Adrenal gland (tissue), 12 donors: ENCODE results near the gene AFTPH. TPM values are rescaled to one million over a fixed set of nuclear protein-coding genes. Genes with fewer than 3 reads are reported as not detected.

ENCODE experiments used
- DNase-seq, 7 donors: peaks; one replicate each; pipeline ENCODE4 v3.0.0-alpha.2; 2019 to 2020
- H3K27ac ChIP-seq, 5 donors: fragments of 200-600 bp; sonication (generic) in 4 of 5; 1 replicate in 3 of 5; 2 replicates in 2 of 5; pipeline versions ENCODE4 v1.5.1 to v1.8.0; 2016 to 2020; ENCODE audit warnings: mild to moderate bottlenecking in 1 of 5
- H3K27me3 ChIP-seq: fragments of 200-600 bp; 2 replicates; pipeline ENCODE4 v1.8.0; 2021
- H3K36me3 ChIP-seq, 2 donors: fragments of 200-600 bp; replicated peaks in 1 of 2; 1 replicate in 1 of 2; 2 replicates in 1 of 2; pipeline versions ENCODE4 v1.5.1 to v1.8.0; 2018 to 2022
- H3K4me1 ChIP-seq, 2 donors: fragments of 200-600 bp; replicated peaks in 1 of 2; 1 replicate in 1 of 2; 2 replicates in 1 of 2; pipeline versions ENCODE4 v1.5.1 to v1.8.0; 2018 to 2021
- H3K4me3 ChIP-seq, 4 donors: fragments of 200-600 bp; sonication (generic) in 3 of 4; one replicate each; pipeline ENCODE4 v1.5.1; 2016 to 2018
- H3K9me3 ChIP-seq, 3 donors: fragments of 200-600 bp; sonication (generic) in 1 of 3; replicated peaks in 1 of 3; 1 replicate in 2 of 3; 2 replicates in 1 of 3; pipeline versions ENCODE4 v1.5.1 to v1.8.0; 2016 to 2021
- POLR2A ChIP-seq, 2 donors: fragments of 450-650 bp; IDR thresholded peaks; one replicate each; pipeline ENCODE4 v1.6.1; 2017; ENCODE audit warnings: antibody characterized with exemption in 2 of 2, mild to moderate bottlenecking in 2 of 2, moderate library complexity in 1 of 2
- WGBS, 4 donors: extraction: QIAGEN DNeasy Blood & Tissue Kit in 2 of 4; methylation state at CpG; one replicate each; pipeline versions ENCODE4 v1.1.5 to v1.1.7; 2013 to 2017; 5-methylcytosine and 5-hydroxymethylcytosine counted together
- intact Hi-C, 2 donors: fragments of 100-400 bp; cut with DNase I; formaldehyde crosslinking; loops; one replicate each; pipeline versions ENCODE4 v1.14.1 to v1.15.0; 2022 to 2023
- polyA plus RNA-seq, 3 donors: library from polyadenylated mRNA; stranded (reverse); fragments of 200-250 nt in 2 of 3; fragments of 350-450 nt in 1 of 3; fragmentation: Illumina TruSeq in 1 of 3; extraction: RNeasy Lipid Tissue Mini Kit (QIAGEN cat#74804) in 1 of 3; gene quantifications; one replicate each; pipeline ENCODE4 v1.2.3, GENCODE V29; 2013 to 2014
- total RNA-seq, 9 donors: library from RNA; depleted of rRNA in 4 of 9; stranded (reverse); fragments of >200 nt in 4 of 9; fragments of 120-200 nt in 1 of 9; fragmentation: NEBNext Ultra II Directional in 1 of 9; extraction: Animal tissue kit (Norgen Biotek cat#: 25700) in 1 of 9; gene quantifications; one replicate each; pipeline versions ENCODE4 v1.1.0 to v1.2.4, GENCODE V29; 2013 to 2023
- TF ChIP-seq, protein P1 (sequence below), 6 experiments: fragments of 450-650 bp in 4 of 6; fragments of 200-600 bp in 2 of 6; sonication (generic) in 1 of 6; IDR thresholded peaks; 1 replicate in 5 of 6; 2 replicates in 1 of 6; pipeline versions ENCODE4 v1.5.1 to v1.8.0; 2016 to 2021; ENCODE audit warnings: antibody characterized with exemption in 6 of 6, mild to moderate bottlenecking in 2 of 6, moderate library complexity in 1 of 6
- donor health status: healthy with polysubstance abuse.
- donor health status: Bipolar disorder and iron deficiency.
- donor health status: DM: yes; HTN: yes; CAD: no.
- donor health status: DM: no; HTN: no; CAD: no.
- donor health status: DM: no; HTN: no; CAD: no.
- donor health status: DM: yes; HTN: yes; CAD: no.

AFTPH gene
- total and polyA plus RNA-seq, 12 donors = 25.7 to 58.5 (median 36.1) TPM

GRCh38 chr2:64477979-64478378 lies 46.1 kb upstream of the AFTPH start:
- Histone ChIP-seq H3K4me1 (peaks cover 0 to 6% of the 10 kb centered on the region in 2 donors), H3K27me3 (no peaks in the 10 kb centered on the region), H3K36me3 (no peaks in the 10 kb centered on the region), H3K27ac (no peak overlapping the region), H3K9me3 (no peaks in the 10 kb centered on the region), H3K4me3 (no peak overlapping the region)
- TF ChIP-seq, protein P1, sequence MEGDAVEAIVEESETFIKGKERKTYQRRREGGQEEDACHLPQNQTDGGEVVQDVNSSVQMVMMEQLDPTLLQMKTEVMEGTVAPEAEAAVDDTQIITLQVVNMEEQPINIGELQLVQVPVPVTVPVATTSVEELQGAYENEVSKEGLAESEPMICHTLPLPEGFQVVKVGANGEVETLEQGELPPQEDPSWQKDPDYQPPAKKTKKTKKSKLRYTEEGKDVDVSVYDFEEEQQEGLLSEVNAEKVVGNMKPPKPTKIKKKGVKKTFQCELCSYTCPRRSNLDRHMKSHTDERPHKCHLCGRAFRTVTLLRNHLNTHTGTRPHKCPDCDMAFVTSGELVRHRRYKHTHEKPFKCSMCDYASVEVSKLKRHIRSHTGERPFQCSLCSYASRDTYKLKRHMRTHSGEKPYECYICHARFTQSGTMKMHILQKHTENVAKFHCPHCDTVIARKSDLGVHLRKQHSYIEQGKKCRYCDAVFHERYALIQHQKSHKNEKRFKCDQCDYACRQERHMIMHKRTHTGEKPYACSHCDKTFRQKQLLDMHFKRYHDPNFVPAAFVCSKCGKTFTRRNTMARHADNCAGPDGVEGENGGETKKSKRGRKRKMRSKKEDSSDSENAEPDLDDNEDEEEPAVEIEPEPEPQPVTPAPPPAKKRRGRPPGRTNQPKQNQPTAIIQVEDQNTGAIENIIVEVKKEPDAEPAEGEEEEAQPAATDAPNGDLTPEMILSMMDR (IDR thresholded peaks at IDR 0.05) = no peak
- TF ChIP-seq POLR2A (IDR thresholded peaks at IDR 0.05) = no peak
- DNase-seq = no peak
- intact Hi-C loops = no loop called here
- WGBS, 4 donors = 80 to 98% (median 93%) methylated on average over 4 of the region's 4 CpGs

DNA sequence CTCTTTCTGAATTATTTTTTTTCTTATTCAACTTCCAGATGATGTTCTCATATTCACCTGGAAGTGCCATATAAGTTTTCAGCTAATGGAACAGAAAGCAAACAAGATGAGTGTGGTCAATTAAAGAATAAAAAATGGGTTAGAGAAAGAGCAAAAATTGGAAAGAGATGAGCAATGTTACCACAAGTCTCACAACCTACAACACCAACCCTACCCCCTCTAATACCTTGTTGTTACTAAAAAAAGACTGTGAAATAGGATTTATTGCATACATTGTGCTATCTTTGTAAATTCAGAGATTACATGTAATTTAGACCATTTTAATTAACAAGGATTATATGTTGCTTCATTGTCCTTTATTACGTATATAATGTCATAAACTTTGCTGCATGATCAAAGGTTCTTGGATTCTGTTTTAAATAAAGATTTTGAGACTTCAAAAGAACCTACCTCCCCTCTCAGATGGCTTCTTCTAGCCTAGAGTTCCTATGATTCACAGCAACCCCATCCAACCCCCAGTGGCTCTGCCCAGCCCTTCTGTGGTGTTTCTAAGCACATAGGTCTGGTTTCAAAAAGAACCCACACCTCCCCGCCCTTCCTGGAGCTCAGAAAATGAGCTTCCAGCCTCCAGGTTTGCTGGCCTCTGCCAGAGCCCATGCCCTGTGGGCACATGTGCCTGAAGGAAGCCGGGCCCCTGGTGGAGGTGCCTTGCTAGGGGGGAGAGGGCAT lies 45.5 kb upstream of the AFTPH start:
- H3K4me1 ChIP-seq = peaks cover 0 to 6% of the 10 kb centered on the region in 2 donors
- no peaks in the 10 kb centered on the region for H3K9me3 ChIP-seq
- H3K4me3 ChIP-seq = no peak overlapping the region
- TF ChIP-seq, protein P1 (IDR thresholded peaks at IDR 0.05) = no peak
- TF ChIP-seq POLR2A (IDR thresholded peaks at IDR 0.05) = no peak
- no peak overlapping the region for H3K27ac ChIP-seq
- H3K36me3 ChIP-seq = no peaks in the 10 kb centered on the region
- 90 to 98% (median 94%) methylated on average over 2 to 3 of the region's 3 CpGs for WGBS, 4 donors
- H3K27me3 ChIP-seq = no peaks in the 10 kb centered on the region
- no peak for DNase-seq
- intact Hi-C loops = no loop called here

GRCh38 chr2:64479259-64480117 lies 44.6 kb upstream of the AFTPH start:
- Histone ChIP-seq H3K4me3 (no peak overlapping the region), H3K36me3 (no peaks in the 10 kb centered on the region), H3K27me3 (no peaks in the 10 kb centered on the region), H3K4me1 (peaks cover 0 to 6% of the 10 kb centered on the region in 2 donors), H3K27ac (no peak overlapping the region), H3K9me3 (no peaks in the 10 kb centered on the region)
- TF ChIP-seq, protein P1 (IDR thresholded peaks at IDR 0.05) = no peak
- TF ChIP-seq POLR2A (IDR thresholded peaks at IDR 0.05) = no peak
- intact Hi-C loops = no loop called here
- 91 to 96% (median 94%) methylated on average over 10 of the region's 10 CpGs for WGBS, 4 donors
- no peak for DNase-seq

- H3K27ac ChIP-seq = no peak overlapping the region
- no peaks in the 10 kb centered on the region for H3K27me3 ChIP-seq
- no peak for DNase-seq
- no peaks in the 10 kb centered on the region for H3K36me3 ChIP-seq
- no peaks in the 10 kb centered on the region for H3K9me3 ChIP-seq
- intact Hi-C loops = no loop called here
- TF ChIP-seq, protein P1 (IDR thresholded peaks at IDR 0.05) = no peak
- no peak for TF ChIP-seq POLR2A (IDR thresholded peaks at IDR 0.05)
- H3K4me3 ChIP-seq = no peak overlapping the region
- peaks cover 0 to 6% of the 10 kb centered on the region in 2 donors for H3K4me1 ChIP-seq
- 90 to 94% (median 92%) methylated on average over 5 of the region's 5 CpGs for WGBS, 4 donors
These were observed 42.5 kb upstream of the AFTPH start for GRCh38 chr2:64481665-64482064.
